B cell (primary cell): ENCODE results near the gene MAP3K7. TPM values are rescaled to one million over a fixed set of nuclear protein-coding genes. Genes with fewer than 3 reads are reported as not detected.

Source experiments
- ATAC-seq: fragments of 200-7000 bp; cut with Tn5 transposase; one replicate; pipeline ENCODE4 v1.10.0; 2021; ENCODE audit warnings: low read depth, mild to moderate bottlenecking, moderate number of reproducible peaks, moderate library complexity
- CTCF ChIA-PET: fragments of 350-600 bp; sonication (Branson Sonifier 250); formaldehyde crosslinking; loops from one replicate; lab custom pipeline; 2021; ENCODE audit warnings: antibody characterized with exemption, inconsistent platforms; lab: Charles Lee
- POLR2A ChIA-PET: fragments of 350-600 bp; sonication (Branson Sonifier 250); formaldehyde crosslinking; loops from one replicate; lab custom pipeline; 2021; ENCODE audit warnings: antibody characterized with exemption; lab: Charles Lee
- DNase-seq: peaks from one replicate; pipeline ENCODE4 v3.0.0; 2013
- H2AFZ ChIP-seq: 2 replicates; pipeline ENCODE4 v1.6.1; 2012; ENCODE audit warnings: mild to moderate bottlenecking, low read depth, low read length; ENCODE audit not compliant: insufficient read depth, poor library complexity, severe bottlenecking
- H3K27ac ChIP-seq, 2 donors: 1 replicate in 1 of 2; 2 replicates in 1 of 2; pipeline ENCODE4 v1.5.1; 2012 to 2013; ENCODE audit warnings: low read length in 2 of 2, mild to moderate bottlenecking in 2 of 2, moderate library complexity in 1 of 2
- H3K27me3 ChIP-seq, 4 experiments: fragments of 200-600 bp in 1 of 4; sonication (generic) in 1 of 4; replicated peaks in 1 of 4; 1 replicate in 2 of 4; 2 replicates in 2 of 4; pipeline versions ENCODE4 v1.6.1 to v1.7.0; 2013 to 2016; ENCODE audit warnings: low read length in 3 of 4, mild to moderate bottlenecking in 2 of 4, mixed read lengths in 1 of 4, moderate library complexity in 1 of 4; ENCODE audit not compliant: insufficient read depth in 4 of 4, control insufficient read depth in 3 of 4; ENCODE audit errors: control extremely low read depth in 1 of 4
- H3K36me3 ChIP-seq, 2 experiments: replicated peaks in 1 of 2; 1 replicate in 1 of 2; 2 replicates in 1 of 2; pipeline versions ENCODE4 v1.6.1 to v1.7.1; 2013; ENCODE audit warnings: low read length in 1 of 2; ENCODE audit not compliant: insufficient read depth in 2 of 2, control insufficient read depth in 1 of 2; ENCODE audit errors: control extremely low read depth in 1 of 2, extremely low read depth in 1 of 2
- H3K4me1 ChIP-seq, 2 donors: fragments of 200-600 bp in 1 of 2; sonication (generic) in 1 of 2; 1 replicate in 1 of 2; 2 replicates in 1 of 2; pipeline versions ENCODE4 v1.5.1 to v1.6.1; 2013 to 2017; ENCODE audit warnings: low read length in 2 of 2; ENCODE audit not compliant: control insufficient read depth in 2 of 2, insufficient read depth in 2 of 2
- H3K4me2 ChIP-seq: replicated peaks from 2 replicates; pipeline ENCODE3; 2012; ENCODE audit warnings: mild to moderate bottlenecking, low read depth, low read length; ENCODE audit not compliant: poor library complexity, severe bottlenecking
- H3K4me3 ChIP-seq, 5 experiments: fragments of 200-600 bp in 1 of 5; sonication (generic) in 1 of 5; 1 replicate in 3 of 5; 2 replicates in 2 of 5; pipeline versions ENCODE4 v1.5.1 to v1.7.0; 2011 to 2016; ENCODE audit warnings: low read length in 4 of 5, mild to moderate bottlenecking in 4 of 5, low read depth in 2 of 5, control low read depth in 1 of 5, moderate library complexity in 1 of 5; ENCODE audit not compliant: insufficient read depth in 1 of 5; ENCODE audit errors: control extremely low read depth in 1 of 5, extremely low read depth in 1 of 5
- H3K79me2 ChIP-seq: fragments of 200-600 bp; sonication (generic); one replicate; pipeline ENCODE4 v1.6.0; 2016; ENCODE audit warnings: low read length; ENCODE audit not compliant: control insufficient read depth, insufficient read depth
- H3K9ac ChIP-seq: fragments of 200-600 bp; sonication (generic); 2 replicates; pipeline ENCODE4 v1.6.1; 2017; ENCODE audit warnings: mild to moderate bottlenecking, low read length, moderate library complexity
- H3K9me3 ChIP-seq, 3 donors: one replicate each; pipeline versions ENCODE4 v1.6.1 to v1.7.1; 2013; ENCODE audit warnings: low read length in 2 of 3; ENCODE audit not compliant: control insufficient read depth in 2 of 3, insufficient read depth in 1 of 3; ENCODE audit errors: control extremely low read depth in 1 of 3
- H4K20me1 ChIP-seq: 2 replicates; pipeline ENCODE4 v1.6.0; 2012; ENCODE audit warnings: mild to moderate bottlenecking, low read length; ENCODE audit not compliant: insufficient read depth, control insufficient read depth, poor library complexity, severe bottlenecking
- H3K27ac Mint-ChIP-seq: one replicate; pipeline ENCODE4 v1.8.0; 2021; ENCODE audit warnings: mixed read lengths
- H3K27me3 Mint-ChIP-seq: one replicate; pipeline ENCODE4 v1.8.0; 2021; ENCODE audit warnings: mixed read lengths
- H3K4me1 Mint-ChIP-seq: one replicate; pipeline ENCODE4 v1.8.0; 2021; ENCODE audit warnings: mixed read lengths
- H3K4me3 Mint-ChIP-seq: one replicate; pipeline ENCODE4 v1.8.0; 2021; ENCODE audit warnings: mixed read lengths
- H3K9me3 Mint-ChIP-seq: one replicate; pipeline ENCODE4 v1.8.0; 2022; ENCODE audit warnings: mixed read lengths; ENCODE audit not compliant: insufficient read depth
- EZH2 ChIP-seq: IDR thresholded peaks from 2 replicates; pipeline ENCODE4 v1.6.1; 2012; ENCODE audit warnings: borderline replicate concordance, low read depth, mild to moderate bottlenecking, moderate library complexity, low read length; ENCODE audit not compliant: insufficient read depth, poor library complexity, severe bottlenecking
- WGBS: methylation state at CpG from one replicate; pipeline ENCODE4 v1.1.5; 2013; ENCODE audit warnings: missing lambda C conversion rate; ENCODE audit not compliant: insufficient coverage; 5-methylcytosine and 5-hydroxymethylcytosine counted together
- intact Hi-C: fragments of 100-400 bp; cut with micrococcal nuclease; formaldehyde crosslinking; loops from one replicate; pipeline ENCODE4 v1.10.0; 2022
- polyA plus RNA-seq: library from polyadenylated mRNA; depleted of rRNA; stranded (reverse); fragments of >200 nt; gene quantifications from 2 replicates; pipeline ENCODE4 v1.2.3, GENCODE V29; 2012
- total RNA-seq, 2 donors: library from RNA; stranded (reverse); fragments of 120-200 nt in 1 of 2; gene quantifications; 1 replicate in 1 of 2; 2 replicates in 1 of 2; pipeline versions ENCODE4 v1.2.3 to v1.2.4, GENCODE V29; 2013 to 2022
- TF ChIP-seq, protein P1 (sequence below): fragments of 200-600 bp; IDR thresholded peaks from one replicate; pipeline ENCODE4 v1.8.0; 2022; ENCODE audit warnings: antibody characterized with exemption, mild to moderate bottlenecking

Gene MAP3K7
- total and polyA plus RNA-seq, 2 donors (not counting 1 experiment from before 2014, with no cell fraction given): 15.0 to 32.8 TPM

DNA sequence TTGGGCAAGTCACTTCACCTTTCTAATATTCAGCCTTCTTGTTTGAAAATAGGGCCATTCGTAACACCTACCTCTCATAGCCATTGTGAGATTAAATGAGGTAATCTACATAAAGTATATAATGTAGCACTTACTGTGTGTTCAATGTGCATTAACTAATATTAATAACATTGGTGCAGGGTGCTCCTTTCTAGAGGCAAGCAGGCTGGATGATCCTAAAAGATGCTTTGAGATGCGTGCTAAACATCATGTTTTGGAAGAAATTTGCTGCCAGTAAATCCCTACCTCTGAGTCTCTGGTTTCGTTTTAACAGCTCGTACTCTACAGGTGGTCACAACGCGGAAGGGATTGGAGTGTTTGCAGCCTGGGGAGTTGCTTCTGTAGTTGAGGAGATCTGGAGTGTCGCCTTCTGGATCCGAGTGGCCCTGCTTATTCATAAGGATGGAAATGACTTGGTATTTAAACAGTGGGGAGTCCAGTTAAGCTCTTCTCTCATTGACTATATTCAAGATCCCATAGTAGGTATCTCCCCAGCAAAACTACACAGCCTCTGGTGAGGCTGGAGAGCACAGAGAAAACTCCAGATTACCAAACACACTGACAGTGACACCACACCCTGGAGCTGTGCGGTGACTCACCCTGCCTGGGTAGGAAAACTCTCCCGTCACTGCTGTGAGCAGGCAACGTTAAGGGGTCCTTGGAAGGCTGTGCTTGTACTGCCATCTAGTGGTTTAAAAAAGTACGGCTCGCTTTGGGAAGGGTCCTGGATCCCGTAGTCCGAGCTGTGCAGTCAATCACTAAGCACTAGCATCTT is 107.9 kb downstream of the MAP3K7 start:
- H4K20me1 ChIP-seq: peaks cover 5% of the 10 kb centered on the region
- H3K27me3 ChIP-seq: no peaks in the 10 kb centered on the region
- Mint-ChIP-seq H3K27ac (peak overlapping the region; percentile 51), H3K9me3 (no peaks in the 10 kb centered on the region), H3K4me1 (peaks cover 17% of the 10 kb centered on the region), H3K27me3 (no peaks in the 10 kb centered on the region), H3K4me3 (peak overlapping the region; percentile 49)
- H3K4me3 ChIP-seq: peak overlapping the region in 1 of 5 experiments; percentile 25
- CTCF ChIA-PET: interaction anchor here (0.6 to 9.3 kb wide), 83 partner anchors 9 to 1496 kb away, joined by 3 to 206 read pairs (median 4); partner anchors contain the start of genes CASP8AP2 and MDN1
- ATAC-seq: peak; percentile 95
- WGBS: 70% methylated on average over 6 of the region's 15 CpGs
- H3K4me1 ChIP-seq: peaks cover 11 to 13% of the 10 kb centered on the region in 2 donors
- intact Hi-C loops: loop anchor here (1.0 to 10.0 kb wide), 11 partner anchors 52 to 1107 kb away; partner anchors contain the start of genes ANKRD6 and CASP8AP2
- POLR2A ChIA-PET: interaction anchor here (0.5 to 1.8 kb wide), 2 partner anchors 260 to 539 kb away, joined by 3 to 8 read pairs; no protein-coding TSS in a partner anchor
- TF ChIP-seq EZH2: no peak
- TF ChIP-seq, protein P1, sequence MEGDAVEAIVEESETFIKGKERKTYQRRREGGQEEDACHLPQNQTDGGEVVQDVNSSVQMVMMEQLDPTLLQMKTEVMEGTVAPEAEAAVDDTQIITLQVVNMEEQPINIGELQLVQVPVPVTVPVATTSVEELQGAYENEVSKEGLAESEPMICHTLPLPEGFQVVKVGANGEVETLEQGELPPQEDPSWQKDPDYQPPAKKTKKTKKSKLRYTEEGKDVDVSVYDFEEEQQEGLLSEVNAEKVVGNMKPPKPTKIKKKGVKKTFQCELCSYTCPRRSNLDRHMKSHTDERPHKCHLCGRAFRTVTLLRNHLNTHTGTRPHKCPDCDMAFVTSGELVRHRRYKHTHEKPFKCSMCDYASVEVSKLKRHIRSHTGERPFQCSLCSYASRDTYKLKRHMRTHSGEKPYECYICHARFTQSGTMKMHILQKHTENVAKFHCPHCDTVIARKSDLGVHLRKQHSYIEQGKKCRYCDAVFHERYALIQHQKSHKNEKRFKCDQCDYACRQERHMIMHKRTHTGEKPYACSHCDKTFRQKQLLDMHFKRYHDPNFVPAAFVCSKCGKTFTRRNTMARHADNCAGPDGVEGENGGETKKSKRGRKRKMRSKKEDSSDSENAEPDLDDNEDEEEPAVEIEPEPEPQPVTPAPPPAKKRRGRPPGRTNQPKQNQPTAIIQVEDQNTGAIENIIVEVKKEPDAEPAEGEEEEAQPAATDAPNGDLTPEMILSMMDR: peak; percentile 94
- peak overlapping the region; percentile 39 for H3K9ac ChIP-seq
- no peaks in the 10 kb centered on the region for H3K36me3 ChIP-seq
- peak overlapping the region; percentile 55 for H2AFZ ChIP-seq
- H3K4me2 ChIP-seq: peak overlapping the region; percentile 67
- DNase-seq: peak; percentile 88
- H3K27ac ChIP-seq: no peak overlapping the region
- H3K79me2 ChIP-seq: peaks cover 51% of the 10 kb centered on the region
- H3K9me3 ChIP-seq: no peaks in the 10 kb centered on the region
